A549 (cell line): ENCODE results near the gene FERMT3.

Source experiments
- CBX8 ChIP-seq: fragments of 200-600 bp; sonication (generic); IDR thresholded peaks from 2 replicates; pipeline ENCODE4 v1.6.1; 2016
- CHD2 ChIP-seq: fragments of 150-350 bp; IDR thresholded peaks from 2 replicates; pipeline ENCODE4 v1.6.1; 2014; ENCODE audit warnings: low read length; ENCODE audit not compliant: partially characterized antibody
- REST ChIP-seq: fragments of 200-600 bp; sonication (generic); IDR thresholded peaks from 2 replicates; pipeline ENCODE4 v1.6.1; 2016; ENCODE audit warnings: antibody characterized with exemption, mild to moderate bottlenecking, moderate library complexity
- TF ChIP-seq, protein P1 (sequence below): fragments of >200 bp; sonication (Bioruptor Twin); formaldehyde crosslinking; IDR thresholded peaks from 3 replicates; pipeline ENCODE4 v1.5.1; 2016

DNA sequence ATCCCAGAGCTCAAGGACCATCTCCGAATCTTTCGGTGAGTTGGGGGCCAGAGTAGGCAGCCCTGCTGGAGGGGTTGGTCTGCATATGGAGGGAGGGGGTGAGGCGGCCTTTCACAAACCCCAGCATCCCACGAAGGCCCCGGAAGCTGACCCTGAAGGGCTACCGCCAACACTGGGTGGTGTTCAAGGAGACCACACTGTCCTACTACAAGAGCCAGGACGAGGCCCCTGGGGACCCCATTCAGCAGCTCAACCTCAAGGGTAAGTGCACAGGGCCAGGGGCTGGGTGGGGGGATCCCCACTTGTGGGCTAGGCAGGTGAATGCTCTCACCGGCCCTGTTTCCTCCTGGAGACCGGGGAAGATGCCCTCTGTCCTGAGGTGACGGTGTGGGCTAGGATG lies 13.2 kb downstream of the FERMT3 start:
- no peak for TF ChIP-seq CBX8
- TF ChIP-seq, protein P1, sequence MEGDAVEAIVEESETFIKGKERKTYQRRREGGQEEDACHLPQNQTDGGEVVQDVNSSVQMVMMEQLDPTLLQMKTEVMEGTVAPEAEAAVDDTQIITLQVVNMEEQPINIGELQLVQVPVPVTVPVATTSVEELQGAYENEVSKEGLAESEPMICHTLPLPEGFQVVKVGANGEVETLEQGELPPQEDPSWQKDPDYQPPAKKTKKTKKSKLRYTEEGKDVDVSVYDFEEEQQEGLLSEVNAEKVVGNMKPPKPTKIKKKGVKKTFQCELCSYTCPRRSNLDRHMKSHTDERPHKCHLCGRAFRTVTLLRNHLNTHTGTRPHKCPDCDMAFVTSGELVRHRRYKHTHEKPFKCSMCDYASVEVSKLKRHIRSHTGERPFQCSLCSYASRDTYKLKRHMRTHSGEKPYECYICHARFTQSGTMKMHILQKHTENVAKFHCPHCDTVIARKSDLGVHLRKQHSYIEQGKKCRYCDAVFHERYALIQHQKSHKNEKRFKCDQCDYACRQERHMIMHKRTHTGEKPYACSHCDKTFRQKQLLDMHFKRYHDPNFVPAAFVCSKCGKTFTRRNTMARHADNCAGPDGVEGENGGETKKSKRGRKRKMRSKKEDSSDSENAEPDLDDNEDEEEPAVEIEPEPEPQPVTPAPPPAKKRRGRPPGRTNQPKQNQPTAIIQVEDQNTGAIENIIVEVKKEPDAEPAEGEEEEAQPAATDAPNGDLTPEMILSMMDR = no peak
- TF ChIP-seq REST = no peak
- no peak for TF ChIP-seq CHD2
